Stimulated activated CD8-positive, alpha-beta memory T cell treated with anti-CD3 and anti-CD28 coated beads, Interleukin-12 subunit alpha, Interleukin-12 subunit beta, amount 100 ng/mL, for 24 hours (primary cell): ENCODE results near the gene SLC4A4.
"Not testable (repeated sequence)": the region's sequence is repeated elsewhere in the genome, so short reads cannot be mapped to it uniquely, and the experiment has no call there.

Source experiments
- DNase-seq: peaks from one replicate; pipeline ENCODE4 v3.0.0-alpha.2; 2020; ENCODE audit errors: extremely low read depth

The SLC4A4 gene

DNA sequence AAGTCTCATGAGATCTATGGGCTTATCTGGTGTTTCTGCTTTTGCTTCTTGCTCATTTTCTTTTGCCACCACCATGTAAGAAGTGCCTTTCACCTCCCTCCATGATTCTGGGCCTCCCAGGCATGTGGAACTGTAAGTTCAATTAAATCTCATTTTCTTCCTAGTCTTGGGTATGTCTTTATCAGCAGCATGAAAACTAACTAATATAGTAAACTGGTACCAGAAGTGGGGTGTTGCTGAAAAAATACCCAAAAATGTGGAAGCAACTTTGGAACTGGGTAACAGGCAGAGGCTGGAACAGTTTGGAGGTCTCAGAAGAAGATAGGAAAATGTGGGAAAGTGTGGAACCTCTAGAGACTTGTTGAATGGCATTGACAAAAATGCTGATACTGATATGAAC, 70.1 kb downstream of the SLC4A4 start:
- not testable (repeated sequence) for DNase-seq

DNA sequence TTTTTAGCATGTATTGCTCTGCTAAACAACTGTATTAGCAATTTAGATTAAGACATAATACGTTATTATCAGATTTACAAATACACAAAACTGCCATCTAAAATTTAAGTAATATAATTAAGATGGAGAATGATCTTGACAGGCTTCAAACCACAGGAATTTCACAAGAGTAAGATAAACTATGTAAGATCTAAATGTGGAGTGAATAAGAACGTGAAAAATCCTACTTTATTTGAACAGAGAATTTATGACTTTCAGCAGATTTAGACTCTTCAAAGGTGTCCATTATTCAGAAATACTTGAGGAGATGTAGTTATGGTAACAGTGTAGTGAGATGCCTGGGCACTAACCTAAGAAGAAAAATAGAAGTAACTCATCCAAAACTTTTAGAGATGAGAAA, 73.2 kb downstream of the SLC4A4 start:
- no peak for DNase-seq

DNA sequence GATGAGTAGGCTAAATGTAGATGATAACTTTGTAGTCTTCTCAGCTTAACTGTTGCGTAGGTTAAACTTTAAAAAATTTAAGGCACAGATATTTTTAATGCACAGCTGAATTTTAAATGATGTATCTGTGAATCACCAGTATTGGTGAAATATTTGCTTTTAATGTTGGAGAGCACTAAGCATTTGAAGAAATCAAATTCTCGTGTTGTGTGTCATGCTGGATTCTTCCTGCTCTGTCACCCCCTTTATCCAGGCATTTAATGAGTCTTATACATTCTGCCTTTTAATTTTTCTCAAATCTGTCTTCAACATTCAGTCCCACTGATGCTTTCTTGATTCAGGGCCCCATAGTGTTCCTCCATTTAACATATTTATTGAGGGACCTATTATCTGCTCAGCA, 76.7 kb downstream of the SLC4A4 start:
- DNase-seq: no peak

DNA sequence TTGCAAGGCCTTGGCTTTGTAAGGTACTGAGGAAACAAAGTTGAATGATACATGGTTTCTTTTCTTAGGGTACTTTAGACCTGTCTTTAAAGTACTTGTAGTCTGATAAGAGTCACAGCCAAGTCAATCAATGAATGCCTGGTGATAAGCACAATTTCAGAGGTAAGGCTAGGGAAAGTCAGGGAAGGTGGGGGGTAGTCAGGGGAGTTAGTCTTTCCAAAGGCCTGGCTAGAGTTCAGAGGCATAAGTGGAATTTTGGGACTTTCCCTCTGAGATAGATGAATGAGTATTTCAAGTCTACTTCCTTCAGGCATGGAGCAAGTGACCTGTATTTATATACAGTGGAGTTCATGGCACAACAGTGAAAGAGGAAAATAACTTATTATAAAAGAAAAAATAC, 78.3 kb downstream of the SLC4A4 start:
- no peak for DNase-seq

DNA sequence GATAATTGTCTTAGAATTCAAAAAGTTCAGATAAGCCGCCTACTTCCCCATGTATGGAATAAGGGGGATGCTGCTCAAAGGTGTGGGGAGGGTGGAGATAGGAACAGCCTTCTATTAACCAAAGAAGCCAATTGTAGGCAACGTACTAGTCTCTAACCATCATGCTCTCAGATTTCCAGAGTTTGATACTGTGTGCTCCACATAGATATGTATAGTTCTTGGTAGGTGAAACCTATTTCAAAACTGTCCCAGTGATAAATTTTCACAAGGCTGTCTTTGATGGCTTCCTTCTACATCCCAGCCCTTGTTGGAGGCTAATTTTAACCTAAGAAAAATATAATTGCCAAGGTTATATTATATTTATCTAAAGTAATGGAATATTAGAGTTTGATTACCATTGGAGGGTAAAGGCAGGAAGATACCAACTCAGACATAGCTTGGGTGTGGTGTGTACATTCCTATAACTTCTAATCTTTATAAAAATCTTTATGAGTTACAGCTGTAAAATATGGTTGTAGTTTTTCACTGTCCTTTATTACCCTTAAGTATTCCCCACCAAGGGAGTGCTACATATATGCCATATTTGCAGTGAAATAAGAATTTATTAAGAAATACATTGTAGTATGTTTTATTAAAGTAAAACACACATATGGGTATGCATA, 87.7 kb downstream of the SLC4A4 start:
- DNase-seq: no peak

DNA sequence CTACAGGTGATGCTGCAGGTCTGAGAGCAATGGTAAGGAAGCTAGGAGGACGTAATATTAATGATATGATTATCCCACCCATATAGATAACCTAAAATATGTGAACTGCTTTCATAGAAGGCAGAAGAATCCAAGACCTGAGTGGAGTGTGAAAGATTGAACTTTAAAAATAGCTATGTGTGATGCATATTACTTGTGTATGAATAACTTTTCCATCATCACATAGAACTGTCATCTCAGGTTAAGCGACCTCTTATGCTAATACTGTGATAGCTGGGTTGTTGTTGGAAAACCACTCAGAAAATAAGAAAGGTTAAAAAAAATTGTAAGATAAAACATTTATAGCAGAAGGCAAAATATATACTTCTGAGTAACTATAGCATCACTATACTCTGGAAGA, 90.3 kb downstream of the SLC4A4 start:
- DNase-seq: no peak

DNA sequence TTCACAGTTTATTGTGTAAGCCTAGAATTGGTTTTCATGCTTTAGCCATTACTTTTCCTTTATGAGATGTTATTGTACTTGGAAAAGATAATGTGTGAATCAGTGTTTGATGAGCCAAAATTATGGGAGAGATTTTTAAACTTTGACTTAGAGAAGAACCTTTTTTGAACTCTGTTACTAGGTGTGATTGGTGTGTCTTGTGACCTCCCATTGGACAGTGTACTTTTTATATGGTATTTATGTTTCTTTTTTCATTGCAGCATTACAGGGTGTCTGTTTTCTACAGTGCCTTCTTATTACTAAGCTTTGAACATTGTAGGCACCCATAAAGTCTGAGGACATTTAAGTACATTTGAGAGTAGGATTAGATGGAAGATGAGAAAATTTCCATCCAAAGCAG, 91.1 kb downstream of the SLC4A4 start:
- no peak for DNase-seq

DNA sequence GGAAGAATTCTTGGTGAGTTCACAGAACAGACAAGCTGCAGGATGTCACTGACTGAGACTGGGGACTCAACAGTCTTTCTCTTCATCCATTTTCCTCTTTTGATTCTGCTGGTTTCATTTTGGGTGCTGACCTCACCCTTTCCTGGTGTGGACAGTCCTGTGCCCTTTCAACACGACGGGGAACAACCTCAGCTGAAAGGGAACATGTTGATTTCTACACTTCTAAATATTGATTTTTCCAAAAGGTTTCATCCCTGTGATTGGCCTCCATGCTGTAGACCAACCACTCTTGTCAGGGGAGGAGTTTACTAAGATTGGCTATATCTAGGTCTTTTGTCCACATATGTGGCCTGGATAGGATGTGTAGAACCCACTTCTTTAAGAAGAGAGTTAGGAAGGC, 91.8 kb downstream of the SLC4A4 start:
- DNase-seq: no peak

DNA sequence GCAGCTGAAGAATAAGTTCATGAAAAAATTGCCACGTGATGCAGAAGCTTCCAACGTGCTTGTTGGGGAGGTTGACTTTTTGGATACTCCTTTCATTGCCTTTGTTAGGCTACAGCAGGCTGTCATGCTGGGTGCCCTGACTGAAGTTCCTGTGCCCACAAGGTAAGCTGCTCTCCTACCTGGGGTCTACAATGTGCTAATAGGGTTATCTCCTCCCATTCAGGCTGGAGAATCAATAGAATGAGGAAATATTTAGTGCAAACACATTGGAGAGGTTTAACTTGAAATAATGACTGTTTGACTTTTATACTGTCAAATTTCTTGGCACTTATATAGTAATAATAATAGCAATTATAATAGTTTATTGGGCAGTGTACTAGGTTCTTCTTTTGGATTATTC, 101.8 kb downstream of the SLC4A4 start:
- DNase-seq: no peak

DNA sequence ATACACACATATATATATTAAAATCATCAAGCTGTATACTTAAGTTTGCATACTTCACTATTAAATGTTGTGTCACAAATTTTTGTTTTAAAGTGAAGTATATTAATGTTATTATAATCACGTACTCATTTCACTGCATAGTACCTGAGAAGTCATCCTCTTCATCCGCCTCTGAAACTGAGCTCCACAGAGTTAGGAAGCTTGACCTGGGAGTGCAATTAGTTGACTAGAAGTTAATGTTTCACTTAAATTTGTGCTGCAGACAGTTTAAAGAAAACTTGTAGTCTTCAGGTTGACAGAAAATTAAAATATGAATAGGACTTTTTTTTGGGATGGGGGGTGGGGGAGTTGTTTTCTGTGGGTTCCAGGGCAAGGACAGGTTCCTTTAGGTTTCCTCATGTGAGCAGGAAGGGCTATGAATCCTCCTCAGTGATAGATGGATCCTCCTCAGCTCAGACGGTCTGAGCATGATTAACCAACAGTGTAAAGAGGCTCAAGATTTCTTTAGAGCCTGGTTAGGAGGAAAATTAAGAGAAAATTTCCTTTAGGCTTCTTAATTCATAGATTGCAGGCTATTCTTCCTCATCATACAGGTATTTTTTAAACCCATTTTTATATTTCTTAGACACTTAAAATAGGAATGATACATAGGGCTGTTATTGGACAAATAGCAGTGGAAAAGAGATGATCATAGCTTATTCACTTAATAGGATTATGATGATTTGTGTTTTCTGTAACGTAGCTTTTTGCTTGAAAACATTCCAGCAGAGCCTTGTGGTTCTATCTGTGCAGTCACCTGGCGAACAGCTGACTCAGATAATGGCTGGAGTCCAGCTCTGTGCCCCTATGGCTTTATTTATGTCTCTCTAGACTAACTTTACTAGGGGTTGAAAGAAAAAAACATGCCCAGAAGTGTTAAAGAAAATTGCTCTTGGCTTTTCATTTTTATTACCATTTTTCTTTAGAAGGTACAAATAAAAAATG, 102.7 kb downstream of the SLC4A4 start:
- no peak for DNase-seq

DNA sequence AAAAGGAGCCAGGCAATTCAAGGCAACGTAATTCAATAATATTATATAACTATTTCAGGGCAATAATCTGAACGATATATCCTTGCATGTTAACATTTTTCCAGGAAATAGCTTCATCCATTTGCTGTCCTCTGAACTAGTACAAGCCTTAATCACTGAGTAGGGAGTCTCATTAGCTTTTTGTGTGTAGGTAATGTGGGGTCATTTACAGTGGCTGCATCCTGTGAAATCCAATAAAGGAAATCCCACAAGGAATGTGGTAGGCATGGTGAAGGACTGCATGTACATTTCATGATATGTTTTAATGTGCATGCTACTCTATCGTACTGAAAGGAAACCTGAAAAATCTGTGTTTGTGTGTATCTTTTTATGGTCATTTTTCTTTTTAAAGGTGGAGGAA, 103.5 kb downstream of the SLC4A4 start:
- DNase-seq: no peak

DNA sequence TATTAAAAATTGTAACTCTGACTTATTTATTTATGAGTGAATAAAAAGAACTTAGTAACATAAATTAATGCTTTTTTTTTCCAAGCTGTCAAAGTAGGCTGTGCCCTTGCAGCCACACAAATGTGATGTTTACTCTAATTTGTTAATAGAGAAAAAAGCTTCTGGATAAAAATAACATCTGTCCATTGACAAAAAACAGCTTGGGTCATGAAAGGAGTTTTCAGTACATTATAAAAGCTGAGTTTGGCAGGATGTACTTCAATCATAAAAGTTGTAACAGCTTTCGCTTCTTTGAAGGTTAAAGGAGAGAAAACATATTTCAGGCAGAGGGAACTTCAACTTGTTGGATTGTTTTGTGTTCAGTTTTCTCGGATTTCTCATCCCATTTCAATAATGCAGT, 105.6 kb downstream of the SLC4A4 start:
- no peak for DNase-seq

DNA sequence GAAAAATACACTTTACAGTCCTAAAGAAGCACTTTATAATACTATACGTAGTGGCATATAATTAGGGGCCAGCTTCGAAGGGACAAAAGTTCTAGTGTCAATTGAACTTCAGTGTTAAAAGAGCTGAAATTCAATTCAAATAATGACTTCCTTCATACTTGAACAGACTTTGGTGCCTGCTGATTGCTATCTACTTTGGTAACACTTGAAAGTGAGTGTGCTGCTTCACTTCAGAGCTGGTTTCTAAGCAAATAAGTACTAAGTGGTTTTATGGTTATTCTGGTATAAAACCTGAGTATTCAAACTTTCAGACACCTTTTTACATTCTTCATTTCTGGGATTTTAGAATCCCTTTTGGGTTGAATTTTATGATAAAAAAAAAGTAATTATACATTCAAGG, 107.0 kb downstream of the SLC4A4 start:
- DNase-seq: no peak

DNA sequence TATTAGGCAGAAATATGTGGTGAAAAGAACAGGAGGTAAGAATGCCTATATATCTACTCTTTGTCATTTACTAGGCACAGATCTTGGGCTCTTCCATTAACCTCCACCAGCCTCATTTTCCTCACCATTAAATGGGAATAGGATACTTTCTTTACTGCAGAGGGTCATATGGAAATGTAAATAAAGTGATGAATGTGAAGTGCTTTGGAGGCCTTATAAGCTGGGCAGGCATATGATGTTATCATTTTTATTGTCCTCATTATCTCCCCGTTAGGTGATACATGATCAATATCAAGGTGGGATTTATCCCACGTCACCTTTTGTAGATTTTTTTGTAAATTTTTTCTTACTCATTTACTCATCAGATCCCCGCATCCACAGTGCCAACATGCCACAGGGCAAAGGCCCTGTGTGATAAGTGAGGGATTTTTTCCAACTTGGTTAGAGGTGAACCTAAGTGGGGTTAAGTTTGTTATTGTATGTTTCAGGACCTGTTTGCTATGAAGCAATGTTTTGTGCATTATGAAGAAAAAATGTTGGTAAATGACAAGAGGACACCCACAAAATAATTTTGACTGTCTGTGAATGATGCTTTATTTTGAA, 107.8 kb downstream of the SLC4A4 start:
- DNase-seq: no peak

DNA sequence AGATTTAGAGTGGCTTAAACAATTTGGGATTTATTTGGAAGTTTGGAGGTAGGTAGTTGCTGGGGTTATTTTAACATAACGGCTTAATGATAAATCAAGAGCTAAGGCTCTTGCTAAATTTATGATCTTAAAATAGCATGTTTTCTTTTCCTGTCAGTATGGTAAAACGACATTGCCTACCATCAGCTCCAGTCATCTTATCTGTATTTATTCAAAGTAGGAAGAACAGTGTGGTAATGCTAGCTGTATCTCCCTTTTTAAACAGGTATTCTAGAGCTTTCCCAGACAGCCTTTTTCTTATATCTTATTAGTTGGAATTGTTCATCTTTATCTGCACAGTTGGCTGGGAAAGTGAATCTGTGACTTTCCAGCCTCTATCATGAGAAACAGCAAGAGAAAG, 110.2 kb downstream of the SLC4A4 start:
- no peak for DNase-seq

DNA sequence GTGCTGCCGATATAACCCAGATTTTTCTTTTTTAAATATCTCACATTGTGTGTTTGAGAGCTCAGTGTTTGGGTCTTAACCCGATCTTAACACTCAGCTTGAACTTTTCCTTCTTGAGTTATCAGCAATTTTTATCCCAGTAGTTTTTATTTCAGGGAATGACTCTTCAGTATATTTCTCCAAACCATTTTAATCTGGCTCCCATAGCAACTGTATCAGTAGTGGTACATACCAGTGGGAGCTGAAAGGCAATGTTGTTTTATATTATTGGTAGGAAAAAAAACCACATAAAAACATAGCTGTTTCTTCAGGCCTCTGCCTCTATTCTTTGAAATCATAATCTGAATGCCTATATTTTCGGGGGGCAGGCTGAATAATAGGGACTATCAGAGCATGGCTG, 111.1 kb downstream of the SLC4A4 start:
- no peak for DNase-seq

DNA sequence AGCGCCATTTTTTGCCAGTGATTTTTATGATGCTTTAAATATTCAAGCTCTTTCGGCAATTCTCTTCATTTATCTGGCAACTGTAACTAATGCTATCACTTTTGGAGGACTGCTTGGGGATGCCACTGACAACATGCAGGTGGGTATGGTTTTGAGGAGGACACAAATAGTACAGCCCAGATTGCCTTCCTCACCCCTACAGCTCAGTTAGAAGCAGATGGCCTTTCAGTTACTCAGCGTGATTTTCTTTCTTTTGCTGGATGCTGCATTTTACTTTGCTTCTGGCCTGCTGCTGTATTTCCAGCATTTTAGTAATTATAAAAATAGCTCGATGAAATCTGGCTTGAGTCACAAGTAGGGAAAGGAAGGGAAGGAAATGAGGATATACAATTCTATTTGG, 114.7 kb downstream of the SLC4A4 start:
- no peak for DNase-seq

DNA sequence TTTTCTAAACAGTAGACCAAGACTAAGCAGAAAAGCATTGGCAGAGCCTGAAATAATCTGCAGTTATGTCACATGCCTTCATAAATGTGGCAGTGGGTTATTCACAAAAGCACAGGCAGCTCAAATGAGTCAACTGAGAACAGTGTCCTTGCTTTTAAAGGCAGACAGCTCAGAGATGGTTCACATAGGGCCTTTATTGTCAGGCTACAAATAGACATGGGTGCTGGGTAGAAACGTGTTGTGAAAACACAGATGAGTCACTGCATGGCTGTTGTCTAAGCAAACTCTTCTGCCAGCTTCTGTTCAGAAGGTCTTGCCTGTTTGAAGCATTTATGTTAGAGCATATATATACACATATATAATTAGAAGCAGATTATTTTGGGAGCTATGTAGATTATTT, 118.0 kb downstream of the SLC4A4 start:
- DNase-seq: no peak

DNA sequence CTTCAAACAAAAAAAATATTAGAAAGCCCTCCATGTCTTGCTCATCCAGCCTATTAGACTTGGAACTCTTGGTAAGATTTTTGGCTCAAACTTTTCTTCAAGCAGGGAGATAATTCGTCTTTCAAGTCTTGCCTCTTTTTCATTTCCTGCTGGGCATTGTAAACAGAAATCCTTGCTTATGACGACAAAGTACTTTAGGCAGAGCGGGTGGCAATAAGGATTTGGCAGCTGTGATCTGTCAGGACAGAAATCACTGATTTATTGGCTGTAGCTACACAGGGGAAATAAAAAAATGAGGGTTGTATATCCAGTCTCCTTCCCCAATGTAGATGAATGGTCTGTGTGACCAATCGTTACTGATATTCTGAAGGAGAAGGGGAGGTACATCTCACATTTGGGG, 121.6 kb downstream of the SLC4A4 start:
- no peak for DNase-seq

DNA sequence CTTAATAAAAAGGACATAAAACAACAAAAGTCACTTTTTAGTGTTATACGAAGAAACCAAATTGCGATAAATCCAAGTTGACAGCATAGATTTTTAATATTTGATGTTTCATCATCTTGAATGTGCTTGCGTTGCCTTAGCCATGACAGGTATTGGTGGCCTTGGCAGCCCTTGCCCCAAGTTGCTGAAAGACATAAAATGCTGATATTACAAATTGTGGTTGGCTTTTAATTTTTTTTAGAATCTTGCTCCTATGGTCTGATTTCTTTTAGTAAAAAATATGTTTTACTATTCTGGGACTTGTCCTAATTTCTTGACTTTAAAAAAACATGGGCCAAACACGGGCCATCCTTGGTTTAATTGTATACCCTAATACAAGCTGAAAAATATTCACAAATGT, 122.6 kb downstream of the SLC4A4 start:
- DNase-seq: no peak

DNA sequence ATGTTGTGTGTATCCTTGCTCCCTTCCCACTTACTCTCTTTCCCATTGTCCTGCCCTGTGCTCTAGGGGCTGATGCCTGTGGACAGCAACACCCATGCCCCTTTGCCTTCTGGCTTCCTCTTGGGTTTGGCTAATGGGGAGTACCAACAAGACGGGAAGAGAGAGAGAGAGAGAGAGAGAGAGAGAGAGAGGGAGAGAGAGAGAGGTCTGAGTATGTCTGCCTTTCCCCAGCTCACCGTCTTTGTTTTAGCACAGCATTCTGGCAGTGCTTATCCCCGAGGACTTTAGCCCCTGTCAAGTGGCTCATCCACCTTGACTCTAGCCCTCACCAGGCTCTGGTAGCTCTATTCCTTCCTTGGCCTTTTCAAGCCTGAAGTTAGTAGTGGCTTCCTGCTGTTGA, 128.0 kb downstream of the SLC4A4 start:
- DNase-seq: no peak

DNA sequence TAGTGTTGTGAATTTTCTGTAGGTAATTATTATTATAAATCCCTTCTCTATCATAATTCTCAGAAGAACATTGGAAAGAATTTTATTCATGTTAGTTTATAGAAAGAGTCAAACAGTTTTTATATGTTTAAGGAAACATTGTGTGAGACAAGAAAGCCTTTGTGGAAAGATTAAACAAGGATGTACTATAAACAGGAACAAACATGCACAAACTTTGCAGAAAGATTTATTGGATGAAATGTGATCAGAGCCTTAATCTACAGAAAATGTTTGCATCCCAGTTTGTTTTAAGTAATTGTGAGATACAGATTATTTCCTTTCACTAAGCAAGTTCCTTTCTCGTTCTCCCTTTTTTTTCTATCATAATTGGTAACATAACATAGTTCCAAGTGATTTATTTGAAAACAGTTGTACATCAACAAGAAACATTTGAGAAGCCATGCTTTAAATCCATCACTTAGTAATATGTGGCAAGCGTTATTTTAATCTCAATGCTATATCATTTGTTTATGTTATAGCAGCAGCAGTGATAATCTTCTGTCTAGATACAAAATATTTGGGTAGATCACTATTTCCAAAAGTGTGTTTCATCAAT, 129.4 kb downstream of the SLC4A4 start:
- DNase-seq: no peak

DNA sequence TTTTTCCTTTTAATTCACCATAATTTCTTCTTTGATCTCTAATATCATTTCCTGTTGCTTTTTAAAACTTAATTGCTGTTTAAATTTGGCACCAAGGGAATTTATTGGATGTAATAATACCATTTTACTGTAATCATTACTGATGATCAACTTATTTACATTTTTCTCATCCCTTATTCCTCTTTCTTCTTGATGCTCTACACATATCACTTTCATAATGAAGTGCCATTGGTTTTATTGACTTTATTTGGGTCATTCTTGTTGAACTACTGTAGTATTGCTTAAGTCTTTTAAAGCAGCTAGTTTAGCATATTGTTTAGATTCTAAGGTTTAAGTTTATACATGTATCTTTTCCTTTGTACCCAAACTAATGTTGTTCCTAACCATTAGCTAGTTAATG, 130.7 kb downstream of the SLC4A4 start:
- DNase-seq: no peak
